NCI-H526 treated with DMSO at 0.1 percent for 48 hours (cell line): Measurements from ENCODE around the gene OXSR1.
A peak's percentile ranks its signal among the peaks of the same experiment; 100 is the strongest.
"Not testable (repeated sequence)": the region's sequence is repeated elsewhere in the genome, so short reads cannot be mapped to it uniquely, and the experiment has no call there.

Experiments
- DNase-seq: peaks from one replicate; lab custom pipeline; 2025; lab: John Stamatoyannopoulos, UW

The OXSR1 gene

DNA sequence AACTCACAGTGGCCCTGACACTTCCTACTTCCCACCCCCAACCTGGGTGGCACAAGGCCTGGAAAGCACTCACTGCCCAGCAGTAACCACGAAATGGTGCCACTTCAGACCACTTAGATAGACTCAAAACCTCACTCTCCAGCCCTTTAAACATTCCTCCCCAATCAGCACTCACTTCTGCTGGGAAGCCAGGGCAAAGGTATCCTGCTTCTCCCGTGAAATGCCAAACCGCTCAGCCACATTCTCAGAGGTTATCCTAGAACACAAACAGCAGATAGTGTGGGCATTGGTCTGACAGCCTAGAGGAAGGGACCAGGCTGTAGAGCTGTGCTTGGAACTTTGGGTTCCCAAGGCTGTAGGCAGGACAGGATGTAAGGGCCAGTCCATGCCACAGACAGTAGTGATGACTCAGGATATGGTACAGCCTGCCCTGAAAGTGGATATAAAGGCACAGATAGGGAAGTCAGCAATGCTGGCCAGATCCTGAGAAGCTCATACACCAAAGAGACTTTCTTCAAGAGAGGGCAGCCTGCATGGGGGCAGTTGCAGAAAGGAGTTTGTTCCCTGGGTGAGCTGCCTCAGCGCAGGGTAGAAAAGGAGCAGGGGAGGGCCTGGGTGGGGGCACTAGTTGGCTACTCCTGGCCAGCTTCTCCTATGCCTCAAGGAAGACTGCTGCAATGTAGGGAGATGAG is 37.6 kb upstream of the OXSR1 start:
- no peak for DNase-seq

DNA sequence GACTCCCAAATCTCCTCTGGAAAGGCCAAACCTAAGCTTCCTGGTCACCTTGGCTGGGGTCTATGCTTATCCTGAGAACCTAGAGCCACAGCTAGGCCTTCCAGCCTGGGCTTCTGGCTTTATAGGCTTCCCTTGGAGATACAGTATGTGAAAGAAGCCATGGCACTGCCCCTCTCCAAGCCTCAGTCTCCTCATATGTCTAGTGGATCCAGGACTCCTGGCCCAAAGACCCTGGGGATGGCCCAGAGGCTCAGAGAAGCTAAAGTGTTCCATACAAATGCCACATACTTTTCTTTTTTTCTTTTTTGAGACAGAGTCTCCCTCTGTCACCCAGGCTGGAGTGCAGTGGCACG is 37.1 kb upstream of the OXSR1 start:
- no peak for DNase-seq

DNA sequence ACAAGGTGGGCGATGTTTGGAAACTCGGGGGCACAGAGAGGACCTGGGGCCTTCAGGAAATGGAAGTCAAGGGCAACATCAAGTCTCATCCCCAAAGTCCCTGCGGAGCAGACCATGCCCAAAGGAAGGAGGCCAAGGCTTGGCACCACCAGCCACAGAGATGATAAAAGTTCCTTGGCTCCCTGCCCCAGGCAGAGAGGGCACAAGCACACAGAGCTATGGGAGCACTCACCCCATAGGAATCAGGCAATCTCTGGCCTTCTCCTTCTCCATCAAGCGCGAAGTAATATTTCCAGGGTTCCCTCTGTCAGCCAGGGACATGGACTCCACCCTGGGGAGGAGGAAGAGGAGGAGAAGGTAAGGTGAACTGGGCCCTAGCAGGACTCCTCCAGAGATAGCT is 36.3 kb upstream of the OXSR1 start:
- no peak for DNase-seq

DNA sequence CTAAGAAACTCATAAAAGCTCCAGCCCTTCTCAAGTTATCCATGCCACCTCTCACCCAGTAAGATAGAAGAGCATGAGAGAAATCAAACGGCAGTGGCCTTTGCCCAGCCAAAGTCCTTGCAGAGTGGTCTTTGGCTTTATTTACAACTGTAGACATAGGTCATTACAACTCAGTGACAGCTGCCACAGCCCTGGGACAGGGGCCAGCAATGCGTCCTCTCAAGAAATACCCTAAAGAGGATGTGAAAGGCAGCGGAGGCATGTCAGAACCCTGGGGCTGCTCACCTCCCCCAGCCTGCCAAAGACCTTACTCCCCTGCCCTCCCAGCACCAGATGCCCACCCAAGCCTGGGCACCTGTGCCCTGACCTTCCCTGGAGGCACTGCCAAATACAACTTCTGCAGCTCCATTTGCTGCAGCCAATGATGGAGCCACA is 34.7 kb upstream of the OXSR1 start:
- no peak for DNase-seq

DNA sequence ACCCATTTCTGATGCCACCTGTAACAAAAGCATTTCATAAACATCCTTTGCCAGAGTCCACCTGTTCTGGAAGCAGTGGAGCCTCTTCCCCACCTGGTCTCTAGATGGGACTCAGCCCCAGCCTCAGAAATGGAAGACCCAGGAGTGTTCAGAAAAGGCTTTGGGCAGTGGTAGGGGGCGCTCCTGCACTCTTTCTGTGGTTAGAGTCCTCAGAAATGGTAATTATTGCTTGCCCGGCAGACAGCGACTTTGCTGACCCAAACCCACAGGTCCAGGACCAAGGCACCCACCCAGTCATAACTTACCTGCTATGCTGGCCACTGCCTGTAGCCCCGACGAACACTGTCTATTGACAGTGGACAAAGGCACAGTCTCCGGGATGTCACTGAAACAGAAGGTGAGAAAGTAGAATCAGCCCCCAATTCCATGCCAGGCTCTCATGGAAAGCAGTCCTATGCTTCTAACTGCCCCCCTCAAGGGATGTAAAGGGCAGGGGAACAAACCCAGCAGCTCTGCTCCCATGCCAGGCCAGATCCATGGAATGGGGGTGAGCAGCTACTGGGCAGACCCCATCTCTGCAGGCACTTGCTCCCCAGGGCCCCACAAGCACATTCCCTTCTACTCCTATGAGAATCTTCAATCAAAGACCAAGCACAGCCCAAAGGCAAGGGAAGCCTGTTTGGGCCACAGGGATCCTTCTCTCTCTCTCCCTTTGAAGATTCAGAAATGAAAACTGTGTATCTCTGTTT is 33.5 kb upstream of the OXSR1 start:
- peak; percentile 12 for DNase-seq

DNA sequence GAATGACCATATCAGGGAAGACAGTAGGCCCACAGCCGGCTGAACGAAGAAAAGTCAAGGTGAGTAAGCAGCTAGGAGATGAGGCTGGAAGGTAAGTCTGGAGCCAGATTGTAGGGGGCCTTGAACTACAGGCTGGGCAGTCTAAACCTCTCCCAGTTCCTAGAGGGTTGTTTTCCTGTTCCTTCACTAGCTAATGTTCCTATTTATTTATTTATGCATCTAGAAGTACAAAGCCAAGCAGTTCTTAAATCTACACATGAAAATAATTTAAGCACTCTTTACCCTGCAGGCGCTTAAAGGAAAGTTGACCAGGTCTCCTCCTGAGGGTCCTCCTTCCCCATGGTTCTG is 32.2 kb upstream of the OXSR1 start:
- no peak for DNase-seq

DNA sequence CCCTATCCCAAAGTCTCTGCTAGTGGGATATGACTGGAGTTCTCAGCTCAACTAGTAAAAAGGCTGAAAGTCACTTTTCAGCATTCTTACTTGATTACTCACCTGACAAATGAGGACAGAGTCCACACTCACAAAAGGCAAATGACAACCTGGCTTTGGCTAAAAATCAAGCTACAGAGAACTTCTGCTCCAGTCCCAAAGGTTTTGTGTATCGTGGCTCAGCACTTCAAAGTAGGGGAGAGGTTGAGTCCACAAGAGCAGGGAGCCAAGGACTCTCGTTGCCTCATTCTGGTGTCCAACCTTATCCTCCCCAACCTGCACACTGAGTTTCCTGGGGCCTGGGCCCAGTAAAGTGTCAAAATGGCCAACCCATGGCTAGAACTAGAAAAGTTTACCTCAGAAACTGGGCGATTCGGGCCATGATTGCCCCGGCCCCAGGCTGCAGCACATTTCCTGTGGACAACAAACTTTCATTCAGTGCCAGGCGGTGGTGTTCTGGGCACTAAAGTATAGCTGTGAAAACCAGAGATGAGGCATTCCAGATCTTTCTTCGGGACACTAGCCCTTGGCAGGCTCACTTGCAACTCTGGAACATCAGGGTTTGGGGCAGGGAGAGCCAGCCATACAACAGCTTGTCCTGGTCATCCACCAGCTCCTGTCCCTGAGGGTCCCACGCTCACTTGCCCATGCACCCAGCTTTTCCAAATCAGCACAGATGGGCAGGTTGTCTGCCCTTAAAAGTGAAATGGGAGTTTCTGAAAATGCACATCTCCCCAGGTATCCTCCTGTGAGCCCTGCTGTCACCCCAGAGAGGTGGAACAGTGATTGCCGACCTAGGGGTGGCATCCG is 31.6 kb upstream of the OXSR1 start:
- no peak for DNase-seq

DNA sequence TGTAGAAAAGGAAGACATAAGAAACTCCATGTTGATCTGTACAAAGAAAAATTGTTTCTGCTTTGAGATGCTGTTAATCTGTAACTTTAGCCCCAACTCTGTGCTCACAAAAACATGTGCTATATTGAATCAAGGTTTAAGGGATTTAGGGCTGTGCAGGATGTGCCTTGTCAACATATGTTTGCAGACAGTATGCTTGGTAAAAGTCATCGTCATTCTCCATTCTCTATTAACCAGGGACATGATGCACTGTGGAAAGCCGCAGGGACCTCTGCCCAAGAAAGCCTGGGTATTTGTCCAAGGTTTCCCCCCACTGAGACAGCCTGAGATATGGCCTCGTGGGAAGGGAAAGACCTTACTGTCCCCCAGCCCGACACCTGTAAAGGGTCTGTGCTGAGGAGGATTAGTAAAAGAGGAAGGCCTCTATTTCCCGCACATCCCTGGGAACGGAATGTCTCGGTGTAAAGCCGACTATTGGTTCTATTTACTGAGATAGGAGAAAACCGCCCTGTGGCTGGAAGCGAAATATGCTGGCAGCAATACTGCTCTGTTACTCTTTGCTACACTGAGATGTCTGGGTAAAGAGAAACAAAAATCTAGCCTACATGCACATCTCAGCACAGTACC is 30.7 kb upstream of the OXSR1 start:
- DNase-seq, result not testable (repeated sequence)

DNA sequence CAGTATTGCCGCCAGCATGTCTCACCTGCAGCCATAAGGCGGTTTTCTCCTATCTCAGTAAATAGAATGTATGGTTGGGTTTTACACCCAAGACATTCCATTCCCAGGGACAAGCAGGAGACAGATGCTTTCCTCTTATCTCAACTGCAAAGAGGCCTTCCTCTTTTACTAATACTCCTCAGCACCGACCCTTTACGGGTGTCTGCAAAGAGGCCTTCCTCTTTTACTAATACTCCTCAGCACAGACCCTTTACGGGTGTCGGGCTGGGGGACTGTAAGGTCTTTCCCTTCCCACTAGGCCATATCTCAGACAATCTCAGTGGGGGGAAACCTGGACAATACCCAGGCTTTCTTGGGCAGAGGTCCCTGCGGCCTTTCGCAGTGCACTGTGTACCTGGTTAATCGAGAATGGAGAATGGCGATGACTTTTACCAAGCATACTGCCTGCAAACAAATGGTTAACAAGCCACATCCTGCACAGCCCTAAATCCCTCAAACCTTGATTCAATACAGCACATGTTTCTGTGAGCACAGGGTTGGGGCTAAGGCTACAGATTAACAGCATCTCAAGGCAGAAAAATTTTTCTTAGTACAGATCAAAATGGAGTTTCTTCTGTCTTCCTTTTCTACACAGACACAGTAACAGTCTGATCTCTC is 29.6 kb upstream of the OXSR1 start:
- not testable (repeated sequence) for DNase-seq

DNA sequence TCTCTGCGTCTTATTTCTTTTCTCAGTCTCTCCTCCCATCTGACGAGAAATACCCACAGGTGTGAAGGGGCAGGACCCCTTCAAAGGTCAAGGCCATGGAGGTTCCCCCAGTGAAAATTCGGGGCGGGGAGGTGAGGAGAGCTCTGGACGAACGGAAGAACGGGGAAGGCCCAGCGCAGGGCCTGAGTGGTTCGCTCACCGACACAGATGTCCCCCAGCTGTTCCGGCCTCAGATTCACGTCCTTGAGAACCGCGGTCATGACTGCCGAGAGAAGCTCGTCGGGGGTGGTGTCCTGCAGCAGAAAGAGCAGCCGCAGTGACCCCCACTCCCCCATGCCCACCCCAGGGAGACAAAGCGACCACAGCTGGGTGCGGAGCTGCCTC is 29.0 kb upstream of the OXSR1 start:
- no peak for DNase-seq

DNA sequence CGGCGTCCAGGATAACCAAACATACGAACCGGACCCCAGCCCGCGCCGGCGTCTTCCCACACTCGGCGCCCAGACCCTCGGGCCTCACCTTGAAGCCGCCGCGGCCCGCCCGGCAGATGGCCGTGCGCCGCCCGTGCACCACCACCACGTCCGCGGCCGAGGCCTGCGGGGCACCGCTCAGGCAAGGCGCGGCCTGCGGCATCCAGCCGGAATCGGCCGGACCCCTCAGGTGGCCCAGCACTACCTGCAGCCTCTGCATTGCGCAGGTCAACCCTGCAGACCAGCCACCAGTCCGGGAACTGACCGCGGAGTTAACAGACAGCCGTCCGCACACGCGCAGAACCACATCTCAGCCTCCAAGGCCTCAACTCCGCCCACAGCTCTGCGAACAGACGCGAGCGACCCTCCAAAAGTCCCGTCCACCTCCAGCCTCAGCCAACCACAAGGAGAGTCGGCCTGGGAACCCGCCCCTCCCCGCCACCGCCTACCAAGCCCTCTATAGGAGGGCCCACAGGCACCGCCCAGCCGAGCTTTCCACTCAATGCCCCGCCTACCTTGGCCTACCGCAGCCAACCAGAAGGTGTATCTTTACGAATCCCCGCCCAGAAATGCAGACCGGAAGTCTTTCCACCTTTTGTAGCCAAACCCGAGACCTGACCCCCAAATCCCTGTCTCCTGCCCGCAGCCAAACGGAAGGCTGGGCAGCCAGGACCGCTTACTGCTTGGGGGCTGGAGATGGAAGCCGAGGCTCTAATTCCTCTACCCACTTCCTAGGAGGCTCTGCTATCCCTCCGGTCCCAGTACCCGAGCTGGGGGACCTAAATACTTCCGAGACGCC is 28.3 kb upstream of the OXSR1 start, which contains the start of gene ACAA1:
Gene ACAA1 (minus strand): TSS at position 351 of the 838 bp plus-strand sequence. CDS start 92 bp downstream, at position 259.
- DNase-seq, result peak; percentile 97

DNA sequence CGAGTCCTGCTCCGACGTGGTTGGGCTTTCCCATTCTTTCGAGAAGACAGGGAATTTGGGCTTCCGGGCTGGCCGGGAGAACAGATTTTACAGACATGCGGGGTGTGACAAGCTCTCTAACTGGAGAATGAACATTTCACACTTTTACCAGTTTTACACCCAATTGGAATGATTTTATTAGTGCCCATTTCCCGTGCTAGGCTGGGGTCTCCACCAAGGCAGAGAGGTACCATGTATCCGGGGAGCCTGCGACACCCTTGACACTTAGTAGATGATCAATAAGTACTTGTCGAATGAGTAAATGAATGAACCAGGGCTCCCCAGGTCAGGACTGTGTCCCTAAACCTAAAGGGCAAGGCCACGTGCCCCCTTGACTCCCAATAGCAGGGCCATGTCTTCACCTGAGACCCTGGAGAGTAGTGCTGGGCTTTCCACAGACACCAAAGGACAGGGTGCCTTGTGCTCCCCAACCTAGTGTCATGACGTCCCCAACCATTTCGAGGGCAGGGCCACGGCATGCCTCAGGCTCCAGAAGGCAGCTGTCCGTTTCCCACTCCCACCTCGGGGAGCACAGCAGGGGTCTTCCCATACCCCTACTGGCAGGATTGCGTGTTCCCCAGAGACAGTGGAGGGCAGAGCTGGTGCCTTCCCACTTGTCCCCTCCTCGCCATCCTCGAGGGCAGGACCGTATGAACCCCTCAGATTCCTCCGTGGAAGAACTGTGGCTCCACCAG is 27.6 kb upstream of the OXSR1 start:
- DNase-seq, result no peak

DNA sequence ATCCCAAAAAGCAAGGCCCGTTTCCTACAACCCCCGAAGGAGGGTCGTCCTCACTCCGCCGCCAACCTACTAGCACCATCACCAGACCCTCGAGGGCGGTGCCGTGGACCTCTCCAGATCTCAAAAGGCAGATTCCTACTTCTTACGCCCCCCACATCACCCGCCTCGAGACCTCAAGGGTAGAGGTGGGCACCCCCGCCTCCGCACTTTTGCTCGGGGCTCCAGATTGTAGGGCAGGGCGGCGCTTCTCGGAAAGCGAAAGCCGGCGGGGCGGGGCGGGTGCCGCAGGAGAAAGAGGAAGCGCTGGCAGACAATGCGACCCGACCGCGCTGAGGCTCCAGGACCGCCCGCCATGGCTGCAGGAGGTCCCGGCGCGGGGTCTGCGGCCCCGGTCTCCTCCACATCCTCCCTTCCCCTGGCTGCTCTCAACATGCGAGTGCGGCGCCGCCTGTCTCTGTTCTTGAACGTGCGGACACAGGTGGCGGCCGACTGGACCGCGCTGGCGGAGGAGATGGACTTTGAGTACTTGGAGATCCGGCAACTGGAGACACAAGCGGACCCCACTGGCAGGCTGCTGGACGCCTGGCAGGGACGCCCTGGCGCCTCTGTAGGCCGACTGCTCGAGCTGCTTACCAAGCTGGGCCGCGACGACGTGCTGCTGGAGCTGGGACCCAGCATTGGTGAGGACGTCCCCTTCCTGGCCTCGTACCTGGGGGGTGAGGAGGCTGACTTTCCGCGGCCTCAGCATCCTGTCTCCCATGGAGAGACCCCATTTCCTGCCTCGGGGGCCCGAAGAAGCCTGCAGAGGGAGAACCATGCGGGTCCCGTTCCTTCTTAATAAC is 26.8 kb upstream of the OXSR1 start, which contains the start of gene MYD88:
Gene MYD88 (plus strand): TSS at position 313 of the 842 bp plus-strand sequence. CDS start 40 bp downstream, at position 353.
- peak; percentile 4 for DNase-seq

DNA sequence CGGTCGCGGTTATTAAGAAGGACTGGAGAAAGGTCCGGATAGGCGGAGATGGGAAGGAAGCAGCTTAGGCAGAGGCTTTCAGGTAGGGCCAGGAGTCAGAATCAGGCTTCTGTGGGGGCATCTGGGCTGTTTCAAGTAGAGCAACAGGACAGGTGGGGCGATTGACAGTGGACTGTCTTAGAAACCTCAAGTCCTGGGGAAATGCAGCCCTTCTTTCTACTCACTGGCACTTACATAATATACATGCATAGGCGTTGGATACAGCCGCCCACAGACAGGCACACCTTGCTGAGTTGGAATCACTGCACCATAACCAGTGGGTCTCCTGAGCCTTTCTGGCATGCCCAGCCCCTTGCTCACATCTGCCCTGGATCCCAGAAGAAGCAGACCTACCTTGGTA is 26.1 kb upstream of the OXSR1 start:
- DNase-seq, result peak; percentile 21

DNA sequence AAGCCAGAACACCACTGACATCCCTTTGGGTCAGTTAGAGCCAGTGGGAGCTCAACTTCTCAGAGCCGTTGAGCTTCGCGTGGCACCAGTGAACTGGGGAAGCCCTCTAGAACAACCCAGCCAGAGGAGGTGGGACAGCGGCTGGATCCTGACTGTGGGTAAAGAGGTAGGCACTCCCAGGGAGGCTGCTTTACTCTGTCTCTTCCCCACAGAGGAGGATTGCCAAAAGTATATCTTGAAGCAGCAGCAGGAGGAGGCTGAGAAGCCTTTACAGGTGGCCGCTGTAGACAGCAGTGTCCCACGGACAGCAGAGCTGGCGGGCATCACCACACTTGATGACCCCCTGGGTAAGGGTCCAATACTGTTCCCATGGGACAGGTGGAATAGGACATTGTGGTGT is 25.7 kb upstream of the OXSR1 start:
- no peak for DNase-seq

DNA sequence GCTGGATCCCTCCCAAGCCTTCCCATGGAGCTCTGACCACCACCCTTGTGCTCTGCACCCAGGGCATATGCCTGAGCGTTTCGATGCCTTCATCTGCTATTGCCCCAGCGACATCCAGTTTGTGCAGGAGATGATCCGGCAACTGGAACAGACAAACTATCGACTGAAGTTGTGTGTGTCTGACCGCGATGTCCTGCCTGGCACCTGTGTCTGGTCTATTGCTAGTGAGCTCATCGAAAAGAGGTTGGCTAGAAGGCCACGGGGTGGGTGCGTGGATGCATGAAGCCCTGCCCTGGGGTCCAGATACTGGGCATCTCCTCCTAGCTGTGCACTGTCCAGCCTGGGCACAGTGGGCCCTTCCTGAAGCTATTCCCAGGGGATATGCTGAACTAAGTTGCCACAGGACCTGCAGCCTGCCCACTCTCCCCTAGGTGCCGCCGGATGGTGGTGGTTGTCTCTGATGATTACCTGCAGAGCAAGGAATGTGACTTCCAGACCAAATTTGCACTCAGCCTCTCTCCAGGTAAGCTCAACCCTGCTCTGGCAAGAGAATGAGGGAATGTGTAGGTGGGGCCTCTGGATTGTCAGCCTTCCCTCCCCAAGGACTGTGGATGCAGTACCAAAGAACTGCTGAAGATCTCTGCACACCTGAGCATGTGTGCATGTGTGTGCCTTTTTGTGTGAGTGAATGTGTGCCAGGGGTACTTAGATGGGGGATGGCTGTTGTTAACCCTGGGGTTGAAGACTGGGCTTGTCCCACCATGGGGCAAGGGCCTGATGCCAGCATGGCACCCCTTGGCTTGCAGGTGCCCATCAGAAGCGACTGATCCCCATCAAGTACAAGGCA is 24.8 kb upstream of the OXSR1 start:
- no peak for DNase-seq

DNA sequence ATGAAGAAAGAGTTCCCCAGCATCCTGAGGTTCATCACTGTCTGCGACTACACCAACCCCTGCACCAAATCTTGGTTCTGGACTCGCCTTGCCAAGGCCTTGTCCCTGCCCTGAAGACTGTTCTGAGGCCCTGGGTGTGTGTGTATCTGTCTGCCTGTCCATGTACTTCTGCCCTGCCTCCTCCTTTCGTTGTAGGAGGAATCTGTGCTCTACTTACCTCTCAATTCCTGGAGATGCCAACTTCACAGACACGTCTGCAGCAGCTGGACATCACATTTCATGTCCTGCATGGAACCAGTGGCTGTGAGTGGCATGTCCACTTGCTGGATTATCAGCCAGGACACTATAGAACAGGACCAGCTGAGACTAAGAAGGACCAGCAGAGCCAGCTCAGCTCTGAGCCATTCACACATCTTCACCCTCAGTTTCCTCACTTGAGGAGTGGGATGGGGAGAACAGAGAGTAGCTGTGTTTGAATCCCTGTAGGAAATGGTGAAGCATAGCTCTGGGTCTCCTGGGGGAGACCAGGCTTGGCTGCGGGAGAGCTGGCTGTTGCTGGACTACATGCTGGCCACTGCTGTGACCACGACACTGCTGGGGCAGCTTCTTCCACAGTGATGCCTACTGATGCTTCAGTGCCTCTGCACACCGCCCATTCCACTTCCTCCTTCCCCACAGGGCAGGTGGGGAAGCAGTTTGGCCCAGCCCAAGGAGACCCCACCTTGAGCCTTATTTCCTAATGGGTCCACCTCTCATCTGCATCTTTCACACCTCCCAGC is 24.0 kb upstream of the OXSR1 start:
- DNase-seq, result no peak

DNA sequence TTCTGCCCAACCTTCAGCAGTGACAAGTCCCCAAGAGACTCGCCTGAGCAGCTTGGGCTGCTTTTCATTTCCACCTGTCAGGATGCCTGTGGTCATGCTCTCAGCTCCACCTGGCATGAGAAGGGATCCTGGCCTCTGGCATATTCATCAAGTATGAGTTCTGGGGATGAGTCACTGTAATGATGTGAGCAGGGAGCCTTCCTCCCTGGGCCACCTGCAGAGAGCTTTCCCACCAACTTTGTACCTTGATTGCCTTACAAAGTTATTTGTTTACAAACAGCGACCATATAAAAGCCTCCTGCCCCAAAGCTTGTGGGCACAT is 23.4 kb upstream of the OXSR1 start:
- DNase-seq, result no peak
